Jurkat, Clone E6-1 (cell line): ENCODE data around the gene STARD3. TPM values are rescaled to one million over a fixed set of nuclear protein-coding genes. Genes with fewer than 3 reads are reported as not detected.
"Not testable (repeated sequence)": the region's sequence is repeated elsewhere in the genome, so short reads cannot be mapped to it uniquely, and the experiment has no call there.

Source experiments
- DNase-seq: peaks from one replicate; pipeline ENCODE4 v3.0.0-alpha.2; 2011; ENCODE audit warnings: low read depth, low spot score
- H3K4me3 ChIP-seq: 2 replicates; pipeline ENCODE4 v1.5.1; 2011; ENCODE audit warnings: mild to moderate bottlenecking, low read length, control low read depth, moderate library complexity
- polyA plus RNA-seq: library from polyadenylated mRNA; unstranded; fragments of >200 nt; gene quantifications from one replicate; pipeline ENCODE4 v1.2.1, GENCODE V29; 2012; ENCODE audit warnings: missing spikeins; ENCODE audit not compliant: insufficient read length, insufficient read depth

STARD3 gene
- polyA plus RNA-seq: 52.2 TPM

DNA sequence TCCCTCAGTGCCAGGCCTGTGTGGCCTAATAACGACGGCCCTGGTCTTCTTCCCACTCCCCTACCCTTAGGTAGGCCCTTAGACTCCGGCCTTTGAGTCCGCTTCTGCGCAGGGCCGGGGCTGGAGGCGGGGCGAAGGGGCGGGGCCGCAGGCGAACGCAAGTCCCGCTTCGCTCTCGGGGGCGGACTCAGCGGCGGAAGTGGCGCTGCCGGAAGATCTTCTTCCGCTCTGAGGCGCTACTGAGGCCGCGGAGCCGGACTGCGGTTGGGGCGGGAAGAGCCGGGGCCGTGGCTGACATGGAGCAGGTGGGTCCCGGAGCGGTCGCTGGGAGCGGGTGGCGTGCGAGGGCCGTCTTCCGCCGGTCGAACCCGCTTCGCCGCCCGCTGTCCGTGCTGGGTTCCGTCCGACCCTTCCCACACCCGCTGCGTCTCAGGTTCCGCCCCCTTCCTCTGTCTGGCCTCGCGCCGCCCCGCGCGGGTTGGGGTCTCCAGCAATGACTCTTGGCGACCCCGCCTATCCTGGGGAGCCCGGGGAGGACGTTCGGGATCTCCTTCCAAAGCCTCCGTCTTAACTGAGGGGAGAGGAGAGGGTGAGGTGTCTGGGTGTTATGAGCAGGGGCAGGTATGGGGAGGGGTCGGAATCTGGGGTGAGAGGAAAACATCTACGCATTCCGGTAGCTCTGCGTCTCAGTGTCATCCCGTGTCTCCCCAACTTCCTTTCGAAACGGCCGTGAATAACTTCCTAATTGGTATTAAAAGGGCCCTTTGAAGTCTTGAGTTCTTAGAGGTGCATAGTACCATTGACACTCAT, at the start of gene STARD3:
Gene STARD3, plus strand, starts transcription at position 218 of the 810 bp plus-strand sequence. CDS start 16,388 bp downstream, outside the sequence.
- peak; percentile 79 for DNase-seq
- peak within 1 kb of the TSS; percentile 91 for H3K4me3 ChIP-seq

DNA sequence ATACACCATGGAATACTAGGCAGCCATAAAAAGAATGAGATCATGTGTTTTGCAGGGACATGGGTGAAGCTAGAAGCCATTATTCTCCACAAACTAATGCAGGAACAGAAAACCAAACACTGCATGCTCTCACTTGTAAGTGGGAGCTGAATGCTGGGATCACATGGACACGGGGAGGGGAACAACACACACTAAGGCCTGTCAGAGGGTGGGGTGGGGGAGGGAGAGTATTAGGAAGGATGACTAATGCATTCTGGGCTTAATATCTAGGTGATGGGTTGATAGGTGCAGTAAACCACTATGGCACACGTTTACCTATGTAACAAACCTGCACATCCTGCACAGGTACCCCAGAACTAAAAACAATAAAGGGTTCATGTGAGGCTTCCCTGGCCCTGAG, 46.8 kb upstream of the STARD3 start:
- H3K4me3 ChIP-seq, DNase-seq: not testable (repeated sequence)

DNA sequence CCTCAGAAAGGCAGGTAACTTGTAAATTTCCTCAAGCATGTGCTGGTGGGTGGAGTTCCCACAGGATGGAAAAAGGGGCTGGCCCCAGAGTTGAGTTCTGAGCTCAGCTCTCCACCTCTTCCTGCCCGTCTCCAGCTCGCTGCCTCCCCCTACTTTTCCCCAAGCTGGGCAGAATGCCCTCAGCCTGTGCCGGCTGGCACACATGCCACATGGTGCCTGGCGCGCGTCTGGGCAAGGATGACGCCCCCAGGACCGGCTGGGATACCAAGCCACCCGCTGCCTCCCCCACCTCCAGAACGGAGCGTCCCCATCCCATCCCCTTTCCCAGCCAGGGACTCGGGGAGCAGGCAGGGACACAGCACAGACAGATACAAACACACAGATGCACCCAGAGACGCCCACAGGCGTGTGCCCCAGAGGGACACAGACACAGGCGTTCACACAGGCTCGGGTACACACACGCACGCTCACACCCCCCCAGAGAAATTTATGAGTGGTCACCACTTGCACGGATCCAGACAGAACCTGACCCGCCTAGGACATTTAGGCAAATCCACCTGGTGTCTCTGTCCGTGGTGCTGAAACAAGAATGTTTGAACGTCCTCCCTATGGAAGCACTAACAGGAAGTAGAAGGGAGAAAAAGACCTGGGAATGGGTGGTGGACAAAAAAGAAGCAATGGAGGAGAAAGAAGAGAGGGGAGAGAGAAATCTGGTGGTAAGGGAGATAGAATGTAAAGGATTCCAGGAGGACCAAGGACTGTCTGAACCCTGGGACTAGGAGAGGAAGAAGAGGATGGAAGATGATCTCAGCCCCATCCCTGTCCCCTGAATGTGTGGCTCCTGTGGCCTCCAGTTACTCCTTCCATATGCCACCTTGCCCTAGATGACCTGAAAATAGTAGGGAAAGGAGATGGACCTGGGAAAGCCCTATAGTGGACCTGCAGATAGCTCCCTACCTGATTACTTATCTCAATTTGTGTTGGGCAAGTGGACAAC, 44.7 kb upstream of the STARD3 start:
- no peak overlapping the region for H3K4me3 ChIP-seq
- DNase-seq: peak; percentile 40

DNA sequence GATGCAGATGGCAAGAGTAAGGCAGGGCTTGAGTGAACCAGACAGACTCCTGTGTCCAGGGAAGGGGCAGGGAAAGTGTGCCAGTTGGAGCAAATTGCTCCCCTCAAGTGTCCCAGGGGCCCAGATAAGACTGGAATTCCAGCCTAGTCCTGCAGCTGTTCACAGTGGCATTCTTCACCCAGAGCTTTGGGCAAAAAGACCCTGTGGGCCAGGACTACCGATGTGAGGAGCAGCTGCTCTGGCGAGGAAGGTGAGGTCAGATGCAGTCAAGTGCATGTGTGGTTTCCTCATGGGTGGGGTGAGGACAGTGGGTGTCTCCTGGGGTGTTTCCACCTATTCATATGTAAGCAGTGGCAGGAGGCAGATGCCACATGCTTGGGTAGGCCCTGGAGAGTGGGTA, 43.6 kb upstream of the STARD3 start:
- no peak for DNase-seq
- no peak overlapping the region for H3K4me3 ChIP-seq

DNA sequence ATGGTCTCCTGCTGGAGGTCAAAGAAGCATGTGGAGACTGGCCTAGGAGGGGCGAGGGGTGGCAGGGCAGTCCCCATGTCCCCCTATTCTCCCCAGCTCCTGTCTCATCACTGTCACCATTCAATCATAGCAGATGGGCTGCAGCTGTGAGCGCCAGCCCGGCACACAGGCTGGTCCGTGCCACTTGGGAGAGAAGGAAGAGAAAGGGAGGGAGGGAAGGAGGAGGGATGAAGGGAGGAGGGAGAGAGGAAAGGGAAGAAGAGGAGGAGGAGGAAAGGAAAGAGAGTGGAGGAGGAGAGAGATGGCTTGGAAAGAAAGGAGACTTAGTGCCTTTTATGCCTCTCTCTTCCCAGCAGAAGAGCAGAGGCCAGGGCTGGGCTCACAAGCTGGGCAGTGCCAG, 41.6 kb upstream of the STARD3 start:
- H3K4me3 ChIP-seq: no peak overlapping the region
- DNase-seq: no peak

DNA sequence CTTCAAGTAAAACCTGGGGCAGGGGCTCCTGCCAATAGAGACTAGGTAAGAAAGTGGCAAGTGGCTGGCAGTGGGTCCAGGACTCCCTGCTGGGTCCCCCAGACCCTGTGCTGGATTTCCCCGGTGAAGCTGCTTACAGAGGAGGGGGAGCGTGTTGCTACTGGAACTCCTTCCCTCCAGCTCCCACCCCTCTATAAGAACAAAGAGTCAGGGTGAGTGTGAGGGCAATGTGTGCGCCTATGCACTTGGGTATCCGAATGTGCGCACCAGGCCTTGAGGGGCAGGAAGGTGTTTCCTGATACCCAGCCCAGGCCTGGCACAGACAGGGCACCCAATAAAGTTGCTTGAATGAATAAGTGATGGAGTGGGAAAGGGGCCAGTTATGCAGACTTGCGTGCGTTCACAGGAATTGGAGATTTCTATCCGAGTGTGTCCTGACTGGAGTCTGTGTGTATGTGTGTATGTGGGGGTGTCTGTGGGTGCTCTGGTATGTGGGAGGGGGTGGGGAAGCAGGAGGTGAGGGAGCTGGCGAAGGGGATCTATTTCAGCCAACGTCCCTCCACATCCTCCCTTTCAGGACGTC, 40.9 kb upstream of the STARD3 start:
- DNase-seq: no peak
- H3K4me3 ChIP-seq: no peak overlapping the region

DNA sequence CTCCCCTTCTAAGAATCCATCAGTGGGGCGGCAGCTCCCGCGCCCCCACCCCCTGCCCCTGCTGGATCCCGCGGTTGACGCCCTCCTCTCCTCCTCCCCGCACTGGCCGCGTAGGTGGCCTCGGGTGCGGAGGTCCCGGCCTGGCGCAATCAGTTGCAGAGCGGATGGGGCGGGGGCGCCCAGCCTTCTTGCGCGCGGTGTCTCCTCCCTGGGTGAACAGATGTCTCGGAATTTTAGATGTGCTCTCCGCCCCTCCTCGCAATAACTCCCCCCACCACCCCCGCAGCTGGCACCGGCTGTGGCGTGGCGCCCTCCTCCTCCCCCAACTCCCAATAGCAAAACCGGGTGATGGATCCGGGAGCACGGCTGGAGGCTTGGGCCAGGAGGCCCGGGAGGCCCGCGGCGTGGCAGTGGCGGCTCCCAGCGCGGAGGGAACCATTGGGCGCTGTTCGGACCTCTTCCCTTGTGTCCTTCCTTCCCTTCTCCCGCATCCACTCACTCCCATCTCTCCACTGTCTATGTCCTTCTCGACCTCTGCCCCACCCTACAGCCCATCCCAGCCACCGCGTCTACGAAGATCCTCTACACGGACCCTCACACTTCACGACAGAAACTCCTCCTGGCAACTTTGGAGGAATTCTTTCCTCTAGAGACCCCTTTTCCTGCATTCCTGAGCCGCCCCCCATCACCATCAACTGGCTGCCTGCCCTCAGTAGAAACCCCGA, 40.2 kb upstream of the STARD3 start:
- DNase-seq: no peak
- no peak overlapping the region for H3K4me3 ChIP-seq

DNA sequence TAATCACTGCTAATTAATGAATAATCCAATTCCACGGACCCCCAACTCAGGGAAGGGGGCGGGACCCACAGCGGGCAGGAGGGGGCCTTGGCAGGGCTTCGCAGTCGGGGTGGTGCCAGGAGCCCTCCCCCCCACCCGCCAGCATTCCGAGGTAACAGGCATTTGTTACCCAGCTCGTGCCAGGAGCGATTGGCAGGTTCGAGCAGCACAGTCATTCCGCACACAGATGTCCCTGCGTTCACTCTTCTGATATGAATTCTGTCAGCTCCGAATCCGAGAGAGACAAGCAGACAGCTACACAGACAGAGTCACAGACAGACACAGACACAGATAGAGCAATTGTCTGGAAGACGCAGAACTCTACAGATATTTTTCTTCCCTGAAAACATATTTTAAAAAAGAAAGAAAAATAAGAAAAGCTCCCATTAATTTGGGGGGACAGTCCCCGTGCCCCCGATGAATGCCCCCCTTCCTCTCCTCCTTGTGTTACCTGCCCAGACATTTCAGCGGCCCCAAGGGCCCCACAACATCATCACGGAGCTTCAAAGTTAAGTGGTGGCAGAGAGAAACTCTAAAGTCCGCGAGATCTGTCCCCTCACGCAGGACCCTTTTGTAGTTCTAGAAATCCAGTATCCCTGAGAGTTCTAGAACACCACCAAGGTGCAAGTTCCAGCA, 39.4 kb upstream of the STARD3 start:
- H3K4me3 ChIP-seq: no peak overlapping the region
- DNase-seq: no peak

DNA sequence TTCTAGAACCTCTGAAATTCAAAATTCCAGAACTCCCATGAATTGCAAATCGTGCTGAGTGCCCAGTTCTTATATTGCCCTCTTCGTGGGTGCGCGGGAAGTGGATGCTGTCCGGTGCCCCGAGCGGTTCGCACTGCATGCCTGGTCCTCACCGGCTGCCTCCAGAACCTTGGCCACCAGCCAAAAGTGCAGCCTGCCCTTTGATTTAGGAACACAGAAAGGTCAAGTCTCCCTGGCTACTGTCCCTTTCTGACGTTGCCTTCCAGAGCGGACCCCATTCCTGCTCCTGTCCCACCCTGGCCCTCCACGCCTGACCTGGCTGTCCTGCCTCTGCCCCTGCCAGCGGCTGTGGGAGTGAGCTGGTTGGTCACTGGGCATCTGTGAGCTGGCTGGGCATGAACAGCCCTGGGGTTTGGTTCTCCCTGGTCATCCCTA, 38.9 kb upstream of the STARD3 start:
- no peak for DNase-seq
- no peak overlapping the region for H3K4me3 ChIP-seq

DNA sequence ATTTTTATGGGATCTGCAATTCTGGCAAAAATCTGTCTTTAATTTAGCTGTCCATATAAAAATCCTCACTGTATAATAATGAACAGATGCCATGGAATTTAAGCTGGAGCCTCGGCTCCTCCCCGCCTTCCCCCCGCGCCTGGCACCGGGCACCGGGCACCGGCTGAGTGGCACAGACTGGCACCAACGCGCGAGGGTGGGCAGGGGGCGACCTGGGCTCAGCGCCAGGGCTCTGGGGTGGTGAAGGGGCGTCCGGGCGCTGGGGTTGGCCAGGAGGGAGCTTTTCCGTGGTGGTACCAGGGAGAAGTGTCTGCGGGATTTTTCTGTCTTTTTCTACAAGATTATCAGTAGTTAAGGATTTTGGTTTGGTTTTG, 38.3 kb upstream of the STARD3 start:
- H3K4me3 ChIP-seq: no peak overlapping the region
- DNase-seq: no peak

DNA sequence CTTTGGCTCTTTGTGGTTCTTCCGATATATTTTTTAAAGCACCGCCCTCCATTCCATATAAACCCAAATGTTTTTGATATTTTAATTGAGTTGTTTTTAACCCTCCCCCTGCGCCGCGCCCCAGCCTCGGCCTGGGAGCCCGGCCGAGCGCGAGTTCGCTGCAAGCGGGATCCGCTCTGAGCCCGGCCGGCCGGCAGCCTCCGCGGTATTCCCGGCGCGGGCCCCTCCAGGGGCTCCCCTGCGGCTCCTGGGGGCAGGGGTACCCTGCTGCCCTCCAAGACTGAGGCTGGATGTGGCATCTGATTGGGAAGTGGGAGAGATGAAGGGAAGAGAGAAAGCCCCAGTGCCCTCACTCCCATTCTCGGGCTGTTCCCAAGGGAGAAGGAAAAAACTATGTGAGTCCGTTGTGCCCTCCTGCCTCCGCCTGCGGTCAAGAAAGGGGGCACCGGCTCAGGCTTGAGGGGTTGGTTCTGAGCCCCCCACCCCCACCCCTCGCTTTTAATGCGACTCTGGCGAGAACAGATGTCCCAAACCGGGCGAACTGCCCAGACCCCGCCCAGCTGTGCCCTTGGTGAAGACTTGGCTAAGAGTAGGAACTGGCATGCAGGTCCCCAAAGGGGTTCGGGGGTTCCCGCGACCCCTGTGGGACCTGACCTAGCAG, 37.8 kb upstream of the STARD3 start:
- no peak for DNase-seq
- H3K4me3 ChIP-seq: no peak overlapping the region

DNA sequence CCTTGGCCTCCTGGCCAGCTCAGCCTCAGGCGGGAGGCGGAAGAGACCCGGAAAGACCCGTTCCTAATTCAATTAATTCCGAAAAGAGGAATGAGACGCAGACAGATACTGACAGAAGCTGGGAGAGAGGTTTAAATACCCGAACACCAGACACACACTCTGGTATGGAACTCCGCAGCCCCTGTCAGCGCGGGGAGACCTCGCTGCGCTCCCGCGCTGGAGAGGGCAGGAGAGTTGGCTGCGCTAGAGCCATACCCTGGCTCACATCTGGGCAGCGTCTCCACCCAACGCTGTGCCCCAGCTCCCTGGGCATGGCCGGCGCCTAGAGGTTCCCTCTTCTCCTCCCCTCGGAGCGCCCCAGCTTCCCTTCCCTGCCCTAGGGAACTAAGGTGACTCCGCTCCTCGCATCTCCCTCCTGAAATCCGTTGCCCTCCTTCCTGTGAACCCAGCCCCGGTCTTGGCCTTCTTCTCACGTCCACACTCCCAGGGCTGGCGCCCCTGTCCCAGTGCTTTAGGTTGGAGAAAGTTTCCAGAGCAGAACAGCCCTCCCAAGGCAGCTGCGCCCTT, 37.2 kb upstream of the STARD3 start:
- no peak overlapping the region for H3K4me3 ChIP-seq
- DNase-seq: no peak

DNA sequence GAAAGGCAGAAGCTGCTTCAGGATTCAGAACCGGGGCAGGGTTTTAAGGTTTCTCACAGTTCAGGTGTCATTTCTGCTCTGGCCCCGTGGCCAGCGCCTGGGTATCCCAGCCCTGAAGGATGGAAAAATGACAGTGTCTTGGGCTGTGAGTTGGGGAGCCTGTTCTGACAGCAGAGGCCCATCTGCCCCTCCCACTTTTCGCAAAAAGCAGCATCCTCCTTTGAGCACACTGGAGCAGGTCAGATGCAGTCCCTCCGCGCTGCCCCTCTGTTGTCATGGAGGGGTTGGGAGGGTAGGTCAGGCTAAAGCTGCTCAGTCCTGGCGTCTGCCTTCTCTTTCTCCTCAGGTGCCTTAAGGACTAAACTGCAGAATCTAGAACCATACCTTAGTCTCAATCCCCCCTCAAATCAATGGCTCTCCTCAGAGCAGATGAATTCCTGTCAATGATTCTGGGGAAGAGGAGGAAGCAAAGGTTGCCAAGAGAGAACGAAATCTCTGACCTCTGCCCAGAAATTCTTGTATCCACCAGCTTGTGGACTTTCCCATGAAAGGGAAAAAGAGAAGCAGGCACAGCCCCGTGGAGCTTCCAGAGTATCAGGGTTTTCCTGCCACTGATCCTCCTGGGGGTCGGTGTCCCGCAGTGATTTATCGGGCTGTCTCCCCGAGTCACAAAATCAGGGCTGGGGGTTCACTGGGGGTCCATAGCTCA, 36.5 kb upstream of the STARD3 start:
- DNase-seq: no peak
- no peak overlapping the region for H3K4me3 ChIP-seq

DNA sequence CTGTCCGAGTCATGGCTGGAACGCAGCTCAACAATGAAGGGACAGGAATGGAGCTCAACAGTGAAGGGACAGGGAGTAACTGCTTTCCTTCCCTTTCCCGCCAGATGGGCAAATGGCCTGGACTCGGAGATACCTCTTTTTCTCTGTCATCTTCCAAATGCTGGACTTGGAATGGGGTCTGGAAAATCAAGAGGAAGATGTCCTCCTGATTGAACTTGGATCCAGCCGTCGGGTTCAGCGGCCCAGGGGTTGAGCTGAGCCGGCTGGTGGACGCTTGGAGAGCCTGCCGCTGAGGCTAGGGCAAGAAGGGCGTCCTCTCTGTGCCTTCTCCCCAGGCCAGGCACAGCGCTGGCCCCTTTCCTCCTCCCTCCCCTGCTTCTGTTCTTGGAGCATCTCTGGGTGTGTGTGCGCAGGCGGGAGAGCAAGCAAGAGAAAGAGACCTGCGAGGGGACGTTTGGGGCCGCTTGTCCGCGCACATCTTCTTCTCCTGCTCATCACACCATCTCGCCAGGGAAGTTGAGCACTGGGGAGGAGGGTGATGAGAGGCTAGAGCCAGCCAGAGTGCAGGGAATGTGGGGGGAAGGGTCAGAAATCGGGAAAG, 35.8 kb upstream of the STARD3 start:
- no peak for DNase-seq
- H3K4me3 ChIP-seq: no peak overlapping the region

DNA sequence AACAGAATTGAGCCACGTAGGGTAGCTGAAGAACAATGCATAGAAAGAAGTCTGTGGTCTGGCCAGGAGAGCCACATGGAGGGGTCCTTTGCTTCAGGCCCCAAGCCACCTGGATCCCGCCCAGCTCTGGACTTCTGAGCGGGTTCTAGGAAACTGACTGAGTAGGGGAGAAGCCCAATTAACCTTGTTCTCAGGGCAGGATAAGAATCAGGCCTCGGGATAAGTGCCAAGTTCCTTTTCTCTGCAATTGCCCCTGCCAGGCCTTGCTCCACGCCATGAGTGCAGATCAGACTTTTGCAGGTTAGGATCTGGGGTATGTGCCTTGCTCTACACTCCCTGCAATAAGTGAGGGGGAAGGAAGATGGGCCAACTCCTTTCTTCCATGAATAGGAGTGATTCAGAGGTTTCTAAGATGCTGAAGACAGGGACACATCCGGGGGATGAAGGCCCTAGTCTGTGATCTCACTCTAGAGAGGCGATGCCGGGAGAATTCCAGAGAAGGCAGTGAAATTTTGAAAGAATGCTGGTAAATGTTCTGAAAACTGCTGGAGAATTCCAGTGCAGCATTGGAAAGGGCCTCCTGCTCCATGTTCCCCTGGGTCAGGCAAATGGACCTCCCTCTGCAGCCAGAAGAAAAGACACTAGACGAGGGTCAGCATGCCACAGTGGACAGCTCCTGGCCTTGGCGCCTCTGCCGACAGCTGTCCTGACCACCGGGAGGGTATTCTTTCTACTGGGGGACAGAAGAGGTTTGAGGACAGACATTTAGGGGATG, 35.0 kb upstream of the STARD3 start:
- no peak overlapping the region for H3K4me3 ChIP-seq
- DNase-seq: no peak
